Measurements from ENCODE around the gene CLDN3. TPM values are rescaled to one million over a fixed set of nuclear protein-coding genes. Genes with fewer than 3 reads are reported as not detected.

CLDN3 gene
- total and polyA plus RNA-seq, 9 of the 15 experiments (the other 6 are each of a cell fraction or from before 2014, with no cell fraction given) = 0.29 TPM; not detected in 8

DNA sequence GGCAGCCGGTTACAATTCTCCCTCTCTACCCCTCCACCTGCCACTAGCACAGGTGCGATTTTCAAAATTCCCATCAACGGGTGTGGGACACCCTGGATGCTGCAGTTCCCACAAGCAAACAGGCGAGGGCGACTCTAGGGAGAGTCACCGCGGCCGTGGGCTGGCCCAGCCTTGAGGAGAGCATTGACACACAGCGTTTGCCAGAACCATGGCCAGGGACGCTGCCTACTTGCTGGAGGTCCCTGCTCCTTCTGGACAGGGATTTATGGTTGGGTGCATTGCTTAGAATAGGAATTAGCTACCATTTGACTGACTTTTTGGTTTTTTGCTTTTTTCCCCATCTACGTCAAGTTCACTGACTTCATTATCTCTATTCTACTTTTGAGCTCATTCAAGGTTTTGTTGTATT lies 41.7 kb upstream of the CLDN3 start (continued):
- TF ChIP-seq VEZF1 (CRISPR knock-in tag; IDR thresholded peaks at IDR 0.05) (peak; percentile 24; the same call in 1 of the 2 replicates), BCOR (IDR thresholded peaks at IDR 0.05) (no peak; the same call in none of the 2 replicates), CSDE1 (IDR thresholded peaks at IDR 0.05) (no peak), BHLHE40 (IDR thresholded peaks at IDR 0.05; ENCODE audit: low read length) (no peak), PURB (CRISPR knock-in tag; IDR thresholded peaks at IDR 0.05; ENCODE audit: low read depth) (no peak), ZKSCAN3 (CRISPR knock-in tag; IDR thresholded peaks at IDR 0.05) (no peak), LEF1 (IDR thresholded peaks at IDR 0.05) (no peak), POLR2H (tag; IDR thresholded peaks at IDR 0.05; ENCODE audit: low read depth) (no peak), PHF21A (IDR thresholded peaks at IDR 0.05; ENCODE audit: borderline replicate concordance, low read depth) (no peak), TAF1 (IDR thresholded peaks at IDR 0.05; ENCODE audit: control insufficient read depth, extremely low read depth, insufficient read depth, low read length, severe bottlenecking) (no peak), ATF3 (IDR thresholded peaks at IDR 0.05) (no peak), ATF3 (CRISPR knock-in tag; conservative IDR thresholded peaks at IDR 0.05) (no peak), TAF9B (IDR thresholded peaks at IDR 0.05; ENCODE audit: partially characterized antibody) (no peak), ZNF445 (CRISPR knock-in tag; IDR thresholded peaks at IDR 0.05; ENCODE audit: low read depth) (no peak), HNRNPK (IDR thresholded peaks at IDR 0.05; ENCODE audit: low read depth, low read length, poor library complexity, severe bottlenecking) (no peak)
- TF ChIP-seq, protein P1, sequence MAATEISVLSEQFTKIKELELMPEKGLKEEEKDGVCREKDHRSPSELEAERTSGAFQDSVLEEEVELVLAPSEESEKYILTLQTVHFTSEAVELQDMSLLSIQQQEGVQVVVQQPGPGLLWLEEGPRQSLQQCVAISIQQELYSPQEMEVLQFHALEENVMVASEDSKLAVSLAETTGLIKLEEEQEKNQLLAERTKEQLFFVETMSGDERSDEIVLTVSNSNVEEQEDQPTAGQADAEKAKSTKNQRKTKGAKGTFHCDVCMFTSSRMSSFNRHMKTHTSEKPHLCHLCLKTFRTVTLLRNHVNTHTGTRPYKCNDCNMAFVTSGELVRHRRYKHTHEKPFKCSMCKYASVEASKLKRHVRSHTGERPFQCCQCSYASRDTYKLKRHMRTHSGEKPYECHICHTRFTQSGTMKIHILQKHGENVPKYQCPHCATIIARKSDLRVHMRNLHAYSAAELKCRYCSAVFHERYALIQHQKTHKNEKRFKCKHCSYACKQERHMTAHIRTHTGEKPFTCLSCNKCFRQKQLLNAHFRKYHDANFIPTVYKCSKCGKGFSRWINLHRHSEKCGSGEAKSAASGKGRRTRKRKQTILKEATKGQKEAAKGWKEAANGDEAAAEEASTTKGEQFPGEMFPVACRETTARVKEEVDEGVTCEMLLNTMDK (IDR thresholded peaks at IDR 0.05; ENCODE audit: borderline replicate concordance, insufficient read depth, low read depth, low read length, poor library complexity, severe bottlenecking) = no peak
- TF ChIP-seq, protein P2, sequence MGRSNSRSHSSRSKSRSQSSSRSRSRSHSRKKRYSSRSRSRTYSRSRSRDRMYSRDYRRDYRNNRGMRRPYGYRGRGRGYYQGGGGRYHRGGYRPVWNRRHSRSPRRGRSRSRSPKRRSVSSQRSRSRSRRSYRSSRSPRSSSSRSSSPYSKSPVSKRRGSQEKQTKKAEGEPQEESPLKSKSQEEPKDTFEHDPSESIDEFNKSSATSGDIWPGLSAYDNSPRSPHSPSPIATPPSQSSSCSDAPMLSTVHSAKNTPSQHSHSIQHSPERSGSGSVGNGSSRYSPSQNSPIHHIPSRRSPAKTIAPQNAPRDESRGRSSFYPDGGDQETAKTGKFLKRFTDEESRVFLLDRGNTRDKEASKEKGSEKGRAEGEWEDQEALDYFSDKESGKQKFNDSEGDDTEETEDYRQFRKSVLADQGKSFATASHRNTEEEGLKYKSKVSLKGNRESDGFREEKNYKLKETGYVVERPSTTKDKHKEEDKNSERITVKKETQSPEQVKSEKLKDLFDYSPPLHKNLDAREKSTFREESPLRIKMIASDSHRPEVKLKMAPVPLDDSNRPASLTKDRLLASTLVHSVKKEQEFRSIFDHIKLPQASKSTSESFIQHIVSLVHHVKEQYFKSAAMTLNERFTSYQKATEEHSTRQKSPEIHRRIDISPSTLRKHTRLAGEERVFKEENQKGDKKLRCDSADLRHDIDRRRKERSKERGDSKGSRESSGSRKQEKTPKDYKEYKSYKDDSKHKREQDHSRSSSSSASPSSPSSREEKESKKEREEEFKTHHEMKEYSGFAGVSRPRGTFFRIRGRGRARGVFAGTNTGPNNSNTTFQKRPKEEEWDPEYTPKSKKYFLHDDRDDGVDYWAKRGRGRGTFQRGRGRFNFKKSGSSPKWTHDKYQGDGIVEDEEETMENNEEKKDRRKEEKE (IDR thresholded peaks at IDR 0.05; ENCODE audit: borderline replicate concordance in 1 of 2, control insufficient read depth in 1 of 2, low read depth in 2 of 2, low read length in 1 of 2) = no peak
- TF ChIP-seq, protein P3, sequence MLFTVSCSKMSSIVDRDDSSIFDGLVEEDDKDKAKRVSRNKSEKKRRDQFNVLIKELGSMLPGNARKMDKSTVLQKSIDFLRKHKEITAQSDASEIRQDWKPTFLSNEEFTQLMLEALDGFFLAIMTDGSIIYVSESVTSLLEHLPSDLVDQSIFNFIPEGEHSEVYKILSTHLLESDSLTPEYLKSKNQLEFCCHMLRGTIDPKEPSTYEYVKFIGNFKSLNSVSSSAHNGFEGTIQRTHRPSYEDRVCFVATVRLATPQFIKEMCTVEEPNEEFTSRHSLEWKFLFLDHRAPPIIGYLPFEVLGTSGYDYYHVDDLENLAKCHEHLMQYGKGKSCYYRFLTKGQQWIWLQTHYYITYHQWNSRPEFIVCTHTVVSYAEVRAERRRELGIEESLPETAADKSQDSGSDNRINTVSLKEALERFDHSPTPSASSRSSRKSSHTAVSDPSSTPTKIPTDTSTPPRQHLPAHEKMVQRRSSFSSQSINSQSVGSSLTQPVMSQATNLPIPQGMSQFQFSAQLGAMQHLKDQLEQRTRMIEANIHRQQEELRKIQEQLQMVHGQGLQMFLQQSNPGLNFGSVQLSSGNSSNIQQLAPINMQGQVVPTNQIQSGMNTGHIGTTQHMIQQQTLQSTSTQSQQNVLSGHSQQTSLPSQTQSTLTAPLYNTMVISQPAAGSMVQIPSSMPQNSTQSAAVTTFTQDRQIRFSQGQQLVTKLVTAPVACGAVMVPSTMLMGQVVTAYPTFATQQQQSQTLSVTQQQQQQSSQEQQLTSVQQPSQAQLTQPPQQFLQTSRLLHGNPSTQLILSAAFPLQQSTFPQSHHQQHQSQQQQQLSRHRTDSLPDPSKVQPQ (CRISPR knock-in tag; IDR thresholded peaks at IDR 0.05; ENCODE audit: borderline replicate concordance) = no peak
